HG02943 (cell line): ENCODE results near the gene BLOC1S1.

Source experiments
- ATAC-seq: cut with Tn5 transposase; IDR thresholded peaks from one replicate; pipeline ENCODE4 v1.9.1; 2021; ENCODE audit warnings: mild to moderate bottlenecking, low read depth, moderate library complexity; ENCODE audit not compliant: unreplicated experiment

Gene BLOC1S1

GRCh38 chr12:55693323-55694187, 22.3 kb upstream of the BLOC1S1 start:
- no peak for ATAC-seq

- no peak for ATAC-seq
Observed at GRCh38 chr12:55694188-55694515, 21.7 kb upstream of the BLOC1S1 start.

GRCh38 chr12:55694651-55695050, 21.2 kb upstream of the BLOC1S1 start:
- ATAC-seq, result no peak

GRCh38 chr12:55695349-55695748, 20.5 kb upstream of the BLOC1S1 start:
- no peak for ATAC-seq

- no peak for ATAC-seq
Observed at GRCh38 chr12:55696141-55696540, 19.7 kb upstream of the BLOC1S1 start.

- no peak for ATAC-seq
Observed at GRCh38 chr12:55696796-55697462, 18.9 kb upstream of the BLOC1S1 start.

GRCh38 chr12:55697686-55698085, 18.2 kb upstream of the BLOC1S1 start:
- no peak for ATAC-seq

- no peak for ATAC-seq
Observed at GRCh38 chr12:55698241-55698955, 17.4 kb upstream of the BLOC1S1 start.

- no peak for ATAC-seq
Observed at GRCh38 chr12:55698965-55699364, 16.9 kb upstream of the BLOC1S1 start.

GRCh38 chr12:55699471-55700055, 16.3 kb upstream of the BLOC1S1 start:
- no peak for ATAC-seq

- ATAC-seq, result no peak
Observed at GRCh38 chr12:55700255-55701018, 15.4 kb upstream of the BLOC1S1 start.

- ATAC-seq, result no peak
Observed at GRCh38 chr12:55702861-55703260, 13.0 kb upstream of the BLOC1S1 start.

- ATAC-seq, result no peak
Observed at GRCh38 chr12:55703288-55703687, 12.6 kb upstream of the BLOC1S1 start.

GRCh38 chr12:55703901-55704761, 11.7 kb upstream of the BLOC1S1 start:
- no peak for ATAC-seq

- no peak for ATAC-seq
Observed at GRCh38 chr12:55704824-55705718, 10.8 kb upstream of the BLOC1S1 start.

GRCh38 chr12:55705782-55706402, 10.0 kb upstream of the BLOC1S1 start:
- no peak for ATAC-seq

GRCh38 chr12:55706568-55707218, 9.2 kb upstream of the BLOC1S1 start:
- no peak for ATAC-seq
